ENCODE data around the gene C17orf75.

Gene C17orf75

GRCh38 chr17:32314636-32315035 is 27.3 kb downstream of the C17orf75 start:
- FAIRE-seq (no peak), DNase-seq (ENCODE audit: insufficient read length, low spot score) (no peak)
- TF ChIP-seq SPI1 (IDR thresholded peaks at IDR 0.05; ENCODE audit: low read depth, low read length) = no peak
- TF ChIP-seq POU2F2 (IDR thresholded peaks at IDR 0.05; ENCODE audit: low read depth, low read length) = no peak
- no peak for TF ChIP-seq TAF1 (IDR thresholded peaks at IDR 0.05; ENCODE audit: low read depth, low read length)
- no peak for TF ChIP-seq POLR2A (IDR thresholded peaks at IDR 0.05; ENCODE audit: low read depth, low read length)
- TF ChIP-seq POLR2AphosphoS5 (IDR thresholded peaks at IDR 0.05; ENCODE audit: low read depth, low read length) = no peak
- TF ChIP-seq PAX5 (IDR thresholded peaks at IDR 0.05; ENCODE audit: insufficient read depth, low read length, severe bottlenecking) = no peak

DNA sequence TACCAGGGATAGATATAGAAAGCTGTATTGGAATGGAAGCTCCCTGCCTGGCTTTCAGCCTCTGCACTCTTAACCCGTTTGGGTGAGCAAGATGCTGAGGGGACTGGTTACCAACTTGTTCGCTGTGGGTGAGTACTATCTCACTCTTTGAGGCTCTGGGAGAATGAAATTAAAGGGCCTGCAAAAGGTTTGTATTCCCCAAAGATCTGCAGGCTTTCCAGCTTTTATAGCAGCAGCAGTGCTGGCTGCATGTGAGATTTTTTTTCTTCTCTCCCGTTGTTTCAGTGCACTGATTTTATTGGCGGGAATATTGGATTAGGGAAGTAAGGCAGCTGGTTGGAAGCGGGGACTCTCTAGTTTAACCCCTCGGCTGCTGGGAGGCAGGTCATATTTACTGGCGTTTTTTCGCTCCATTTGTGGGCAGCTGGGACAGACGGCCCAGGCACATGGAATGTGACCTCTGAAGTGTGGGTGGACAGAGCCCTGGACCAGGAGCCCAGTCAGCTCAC is 30.9 kb downstream of the C17orf75 start:
- DNase-seq (ENCODE audit: insufficient read length, low spot score) (no peak), FAIRE-seq (no peak)
- no peak for TF ChIP-seq PAX5 (IDR thresholded peaks at IDR 0.05; ENCODE audit: insufficient read depth, low read length, severe bottlenecking)
- TF ChIP-seq POU2F2 (IDR thresholded peaks at IDR 0.05; ENCODE audit: low read depth, low read length) = no peak
- no peak for TF ChIP-seq POLR2A (IDR thresholded peaks at IDR 0.05; ENCODE audit: low read depth, low read length)
- TF ChIP-seq SPI1 (IDR thresholded peaks at IDR 0.05; ENCODE audit: low read depth, low read length) = no peak
- TF ChIP-seq TAF1 (IDR thresholded peaks at IDR 0.05; ENCODE audit: low read depth, low read length) = no peak
- TF ChIP-seq POLR2AphosphoS5 (IDR thresholded peaks at IDR 0.05; ENCODE audit: low read depth, low read length) = no peak

- TF ChIP-seq POLR2A (IDR thresholded peaks at IDR 0.05; ENCODE audit: low read depth, low read length) (no peak), POU2F2 (IDR thresholded peaks at IDR 0.05; ENCODE audit: low read depth, low read length) (no peak), POLR2AphosphoS5 (IDR thresholded peaks at IDR 0.05; ENCODE audit: low read depth, low read length) (no peak), TAF1 (IDR thresholded peaks at IDR 0.05; ENCODE audit: low read depth, low read length) (no peak), SPI1 (IDR thresholded peaks at IDR 0.05; ENCODE audit: low read depth, low read length) (no peak), PAX5 (IDR thresholded peaks at IDR 0.05; ENCODE audit: insufficient read depth, low read length, severe bottlenecking) (no peak)
- FAIRE-seq (no peak), DNase-seq (ENCODE audit: insufficient read length, low spot score) (no peak)
These were observed 34.3 kb downstream of the C17orf75 start for GRCh38 chr17:32307658-32308057.

DNA sequence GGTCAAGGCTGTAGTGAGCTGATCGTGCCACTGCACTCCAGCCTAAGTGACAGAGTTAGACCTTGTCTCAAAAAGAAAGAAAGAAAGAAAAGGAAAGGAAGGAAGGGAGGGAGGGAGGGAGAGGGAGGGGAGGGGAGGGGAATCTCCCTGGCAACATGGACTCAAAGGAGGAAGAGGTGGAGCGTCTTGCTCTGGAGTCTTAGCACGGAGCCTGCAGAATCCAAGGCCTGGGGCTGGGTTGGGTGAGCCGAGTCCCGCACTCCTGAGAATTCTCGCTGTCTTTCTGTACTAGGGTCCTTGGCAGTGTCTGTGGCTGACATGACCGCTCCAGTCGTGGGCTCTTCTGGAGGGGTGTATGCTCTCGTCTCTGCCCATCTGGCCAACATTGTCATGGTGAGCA is 36.9 kb downstream of the C17orf75 start:
- FAIRE-seq (no peak), DNase-seq (ENCODE audit: insufficient read length, low spot score) (no peak)
- TF ChIP-seq POLR2A (IDR thresholded peaks at IDR 0.05; ENCODE audit: low read depth, low read length) (no peak), TAF1 (IDR thresholded peaks at IDR 0.05; ENCODE audit: low read depth, low read length) (no peak), POU2F2 (IDR thresholded peaks at IDR 0.05; ENCODE audit: low read depth, low read length) (no peak)

- DNase-seq (ENCODE audit: insufficient read length, low spot score) = no peak
- TF ChIP-seq POLR2AphosphoS5 (IDR thresholded peaks at IDR 0.05; ENCODE audit: low read depth, low read length) (no peak), TAF1 (IDR thresholded peaks at IDR 0.05; ENCODE audit: low read depth, low read length) (no peak), PAX5 (IDR thresholded peaks at IDR 0.05; ENCODE audit: insufficient read depth, low read length, severe bottlenecking) (no peak), SPI1 (IDR thresholded peaks at IDR 0.05; ENCODE audit: low read depth, low read length) (no peak), POLR2A (IDR thresholded peaks at IDR 0.05; ENCODE audit: low read depth, low read length) (no peak), POU2F2 (IDR thresholded peaks at IDR 0.05; ENCODE audit: low read depth, low read length) (no peak)
- no peak for FAIRE-seq
These were observed 38.1 kb downstream of the C17orf75 start for GRCh38 chr17:32303781-32304288.

DNA sequence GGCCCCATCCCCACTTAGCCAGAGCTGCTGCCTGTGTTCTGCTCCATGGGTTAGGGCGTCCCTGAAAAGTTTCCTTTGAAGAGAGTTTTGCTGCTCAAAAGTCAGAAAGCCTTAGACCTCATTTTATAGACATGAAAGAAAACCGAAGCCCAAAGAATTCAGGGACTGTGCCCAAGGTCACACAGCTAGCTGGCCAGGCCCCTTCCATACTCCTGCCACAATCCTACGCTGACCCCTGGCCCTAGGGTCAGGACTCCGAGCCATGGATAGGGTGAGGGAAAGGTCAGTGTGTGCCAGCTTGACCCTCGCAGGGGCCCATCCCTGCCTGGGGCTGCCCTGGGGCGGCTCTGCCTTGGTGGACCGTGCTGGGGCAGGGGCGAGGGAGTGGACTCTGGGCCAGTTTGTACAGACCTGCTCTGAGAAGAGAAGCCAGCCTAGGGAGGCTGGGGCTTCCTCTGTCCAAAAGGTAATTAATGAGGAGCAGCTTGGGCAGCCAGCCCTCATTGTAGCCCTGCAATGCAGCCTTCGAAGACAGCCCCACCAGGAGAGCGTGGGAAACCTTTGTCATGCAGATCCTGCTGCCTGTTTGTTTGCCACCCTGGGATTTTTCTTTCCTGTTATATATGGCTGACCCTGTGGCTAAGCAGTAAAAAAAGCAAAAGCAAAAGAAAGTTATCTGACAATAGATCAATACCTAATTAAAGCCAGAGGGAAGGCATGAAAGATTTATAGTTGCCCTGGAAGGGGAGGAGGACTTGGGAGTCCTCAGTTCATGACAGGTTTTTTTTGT is 38.9 kb downstream of the C17orf75 start:
- no peak for FAIRE-seq
- no peak for TF ChIP-seq PAX5 (IDR thresholded peaks at IDR 0.05; ENCODE audit: insufficient read depth, low read length, severe bottlenecking)
- TF ChIP-seq POLR2A (IDR thresholded peaks at IDR 0.05; ENCODE audit: low read depth, low read length) = no peak
- no peak for TF ChIP-seq TAF1 (IDR thresholded peaks at IDR 0.05; ENCODE audit: low read depth, low read length)
- no peak for TF ChIP-seq POLR2AphosphoS5 (IDR thresholded peaks at IDR 0.05; ENCODE audit: low read depth, low read length)
- no peak for TF ChIP-seq SPI1 (IDR thresholded peaks at IDR 0.05; ENCODE audit: low read depth, low read length)
- TF ChIP-seq POU2F2 (IDR thresholded peaks at IDR 0.05; ENCODE audit: low read depth, low read length) = no peak
- no peak for DNase-seq (ENCODE audit: insufficient read length, low spot score)

DNA sequence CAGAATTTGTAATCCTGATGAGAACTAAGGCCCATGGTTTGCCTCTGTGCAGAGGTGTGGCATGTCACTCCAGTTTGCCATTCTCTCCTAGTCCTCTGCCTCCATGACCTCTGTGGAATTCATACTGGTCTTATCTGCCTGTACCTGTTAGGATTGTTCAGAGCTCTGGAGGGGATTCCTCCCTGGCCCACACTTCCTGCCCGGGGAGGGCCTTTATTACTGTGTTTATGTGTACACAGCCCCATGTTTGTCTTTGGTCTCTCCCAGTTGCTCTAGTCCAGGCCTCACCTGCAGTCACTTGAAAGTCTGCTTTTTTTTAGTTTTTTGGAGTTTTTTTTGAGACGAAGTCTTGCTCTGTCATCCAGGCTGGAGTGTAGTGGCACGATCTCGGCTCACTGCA is 39.9 kb downstream of the C17orf75 start:
- DNase-seq (ENCODE audit: insufficient read length, low spot score) (no peak), FAIRE-seq (no peak)
- TF ChIP-seq POLR2A (IDR thresholded peaks at IDR 0.05; ENCODE audit: low read depth, low read length) (no peak), TAF1 (IDR thresholded peaks at IDR 0.05; ENCODE audit: low read depth, low read length) (no peak), POU2F2 (IDR thresholded peaks at IDR 0.05; ENCODE audit: low read depth, low read length) (no peak), SPI1 (IDR thresholded peaks at IDR 0.05; ENCODE audit: low read depth, low read length) (no peak), PAX5 (IDR thresholded peaks at IDR 0.05; ENCODE audit: insufficient read depth, low read length, severe bottlenecking) (no peak), POLR2AphosphoS5 (IDR thresholded peaks at IDR 0.05; ENCODE audit: low read depth, low read length) (no peak)

DNA sequence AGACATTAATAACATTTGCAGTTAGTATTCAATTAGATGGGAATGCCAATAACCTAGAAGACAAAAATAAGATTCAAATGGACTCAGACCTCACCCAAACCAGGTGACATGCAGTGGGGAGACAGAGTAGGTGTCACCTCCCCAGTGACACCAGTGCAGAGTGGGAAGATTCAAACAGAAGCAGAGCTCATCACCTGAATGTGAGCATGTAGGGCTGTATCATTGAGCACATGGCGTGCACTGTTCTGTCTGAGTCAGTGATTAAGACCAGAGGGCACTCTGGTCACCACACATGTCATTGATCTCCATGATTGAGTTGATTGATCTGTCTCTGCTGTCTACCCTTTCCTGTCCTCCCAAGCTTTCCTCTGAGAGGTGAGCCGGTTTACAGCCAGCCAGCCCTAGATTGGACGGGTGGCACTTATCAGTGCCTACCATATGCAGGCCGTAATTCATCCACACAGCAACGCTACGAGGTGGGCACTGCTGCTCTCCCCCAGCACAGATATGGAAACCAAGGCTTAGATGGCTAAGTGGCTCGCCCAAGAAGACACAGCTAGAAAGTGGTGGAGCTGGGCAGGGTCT is 42.3 kb downstream of the C17orf75 start:
- no peak for DNase-seq (ENCODE audit: insufficient read length, low spot score)
- no peak for TF ChIP-seq POLR2AphosphoS5 (IDR thresholded peaks at IDR 0.05; ENCODE audit: low read depth, low read length)
- TF ChIP-seq TAF1 (IDR thresholded peaks at IDR 0.05; ENCODE audit: low read depth, low read length) = no peak
- no peak for TF ChIP-seq POU2F2 (IDR thresholded peaks at IDR 0.05; ENCODE audit: low read depth, low read length)
- TF ChIP-seq POLR2A (IDR thresholded peaks at IDR 0.05; ENCODE audit: low read depth, low read length) = no peak
- no peak for TF ChIP-seq SPI1 (IDR thresholded peaks at IDR 0.05; ENCODE audit: low read depth, low read length)
- TF ChIP-seq PAX5 (IDR thresholded peaks at IDR 0.05; ENCODE audit: insufficient read depth, low read length, severe bottlenecking) = no peak
- no peak for FAIRE-seq

All from GM12891 (cell line).